Small intestine (tissue), 7 donors: ENCODE results near the gene FABP3. TPM values are rescaled to one million over a fixed set of nuclear protein-coding genes. Genes with fewer than 3 reads are reported as not detected.

ENCODE experiments used
- DNase-seq, 2 donors: peaks; one replicate each; pipeline versions ENCODE4 v3.0.0 to v3.0.0-alpha.2; 2013
- FAIRE-seq: peaks from 2 replicates; lab custom pipeline; 2012; peaks lifted over from hg19 to GRCh38; lab: Jason Lieb, UNC
- H3K27ac ChIP-seq, 3 donors: one replicate each; pipeline ENCODE4 v1.5.1; 2013; ENCODE audit warnings: low read length in 2 of 3, mild to moderate bottlenecking in 2 of 3, control low read depth in 1 of 3, inconsistent platforms in 1 of 3, low read depth in 1 of 3, moderate library complexity in 1 of 3
- H3K27me3 ChIP-seq, 3 donors: one replicate each; pipeline ENCODE4 v1.6.1; 2013; ENCODE audit warnings: low read length in 3 of 3, inconsistent platforms in 1 of 3; ENCODE audit not compliant: control insufficient read depth in 3 of 3, insufficient read depth in 3 of 3
- H3K36me3 ChIP-seq, 3 donors: one replicate each; pipeline ENCODE4 v1.6.1; 2013; ENCODE audit warnings: low read length in 3 of 3, inconsistent platforms in 1 of 3, low read depth in 1 of 3, mild to moderate bottlenecking in 1 of 3, moderate library complexity in 1 of 3; ENCODE audit not compliant: control insufficient read depth in 3 of 3, insufficient read depth in 2 of 3
- H3K4me1 ChIP-seq, 3 donors: one replicate each; pipeline ENCODE4 v1.6.1; 2013; ENCODE audit warnings: low read length in 2 of 3, inconsistent platforms in 1 of 3, low read depth in 1 of 3, mild to moderate bottlenecking in 1 of 3, moderate library complexity in 1 of 3; ENCODE audit not compliant: control insufficient read depth in 3 of 3, insufficient read depth in 2 of 3
- H3K4me3 ChIP-seq, 3 donors: one replicate each; pipeline ENCODE4 v1.5.1; 2013; ENCODE audit warnings: low read length in 3 of 3, control low read depth in 1 of 3, inconsistent platforms in 1 of 3, low read depth in 1 of 3, mild to moderate bottlenecking in 1 of 3, moderate library complexity in 1 of 3
- H3K9me3 ChIP-seq, 2 donors: one replicate each; pipeline ENCODE4 v1.6.1; 2013; ENCODE audit warnings: low read depth in 1 of 2, low read length in 1 of 2; ENCODE audit not compliant: control insufficient read depth in 2 of 2, insufficient read depth in 1 of 2
- WGBS, 3 donors: extraction: QIAGEN DNeasy Blood & Tissue Kit; methylation state at CpG; one replicate each; pipeline ENCODE4 v1.1.7; 2013; 5-methylcytosine and 5-hydroxymethylcytosine counted together
- polyA plus RNA-seq, 4 donors: library from polyadenylated mRNA; stranded (reverse) in 3 of 4; unstranded in 1 of 4; fragments of 200-250 nt in 3 of 4; fragments of 120-200 nt in 1 of 4; gene quantifications; one replicate each; pipeline versions ENCODE4 v1.2.1 to v1.2.3, GENCODE V29; 2013
- donor health status: healthy with polysubstance abuse.
- donor health status: control.
- donor health status: control.
- donor health status: Bipolar disorder and iron deficiency.
- donor health status: healthy.

Gene FABP3
- polyA plus RNA-seq, 4 donors, result 10.7 to 63.8 (median 20.2) TPM

- Histone ChIP-seq H3K9me3 (no peaks in the 10 kb centered on the region), H3K4me1 (peaks cover 0 to 17% (median 0%) of the 10 kb centered on the region in 3 donors), H3K36me3 (peaks cover 0 to 3% (median 0%) of the 10 kb centered on the region in 3 donors), H3K27me3 (no peaks in the 10 kb centered on the region), H3K4me3 (no peak overlapping the region), H3K27ac (no peak overlapping the region)
- FAIRE-seq (no peak), DNase-seq (no peak)
- WGBS, 3 donors, result 83 to 92% (median 87%) methylated on average over 3 of the region's 3 CpGs
These were observed 9.6 kb upstream of the FABP3 start for GRCh38 chr1:31382379-31382989.

GRCh38 chr1:31381394-31382294 is 8.8 kb upstream of the FABP3 start:
- 68 to 82% (median 72%) methylated on average over 6 of the region's 6 CpGs for WGBS, 3 donors
- DNase-seq, result no peak
- no peak for FAIRE-seq

GRCh38 chr1:31380181-31380580 is 7.3 kb upstream of the FABP3 start:
- Histone ChIP-seq H3K27me3 (no peaks in the 10 kb centered on the region), H3K4me1 (peaks cover 0 to 34% (median 2%) of the 10 kb centered on the region in 3 donors), H3K36me3 (peaks cover 0 to 3% (median 0%) of the 10 kb centered on the region in 3 donors), H3K27ac (no peak overlapping the region), H3K9me3 (no peaks in the 10 kb centered on the region), H3K4me3 (no peak overlapping the region)
- WGBS, 3 donors, result 81 to 92% (median 91%) methylated on average over 3 of the region's 3 CpGs
- DNase-seq, result no peak
- no peak for FAIRE-seq

More at GRCh38 chr1:31381394-31382294, 8.8 kb upstream of the FABP3 start:
- Histone ChIP-seq H3K9me3 (no peaks in the 10 kb centered on the region), H3K27me3 (no peaks in the 10 kb centered on the region), H3K4me3 (no peak overlapping the region), H3K4me1 (peaks cover 0 to 25% (median 2%) of the 10 kb centered on the region in 3 donors), H3K36me3 (peaks cover 0 to 3% (median 0%) of the 10 kb centered on the region in 3 donors), H3K27ac (no peak overlapping the region)

- Histone ChIP-seq H3K4me3 (no peak overlapping the region), H3K9me3 (no peaks in the 10 kb centered on the region), H3K27ac (no peak overlapping the region), H3K4me1 (peaks cover under 1 to 53% (median 2%) of the 10 kb centered on the region in 3 donors), H3K36me3 (peaks cover 0 to 3% (median 0%) of the 10 kb centered on the region in 3 donors), H3K27me3 (no peaks in the 10 kb centered on the region)
- FAIRE-seq (no peak), DNase-seq (no peak)
These were observed 5.1 kb upstream of the FABP3 start for GRCh38 chr1:31378001-31378400.

GRCh38 chr1:31377364-31377863 is 4.5 kb upstream of the FABP3 start:
- Histone ChIP-seq H3K4me3 (no peak overlapping the region), H3K9me3 (no peaks in the 10 kb centered on the region), H3K27ac (no peak overlapping the region), H3K27me3 (no peaks in the 10 kb centered on the region), H3K4me1 (peaks cover 2 to 59% (median 5%) of the 10 kb centered on the region in 3 donors), H3K36me3 (peaks cover 0 to 3% (median 0%) of the 10 kb centered on the region in 3 donors)
- 39 to 69% (median 39%) methylated on average over 3 of the region's 3 CpGs for WGBS, 3 donors
- FAIRE-seq (no peak), DNase-seq (no peak)

- H3K4me3 ChIP-seq, result no peak overlapping the region
- no peaks in the 10 kb centered on the region for H3K9me3 ChIP-seq
- no peaks in the 10 kb centered on the region for H3K27me3 ChIP-seq
- 57 to 62% (median 57%) methylated on average over 8 of the region's 8 CpGs for WGBS, 3 donors
- no peak for FAIRE-seq
- peaks cover 0 to 3% (median 0%) of the 10 kb centered on the region in 3 donors for H3K36me3 ChIP-seq
- DNase-seq, result peak in 1 of 2 donors; percentile 38
- H3K4me1 ChIP-seq, result peaks cover 2 to 62% (median 6%) of the 10 kb centered on the region in 3 donors
- peak overlapping the region in 1 of 3 donors; percentile 31 for H3K27ac ChIP-seq
These were observed 3.7 kb upstream of the FABP3 start for GRCh38 chr1:31376375-31377134.

GRCh38 chr1:31374511-31375196 is 1.8 kb upstream of the FABP3 start:
- H3K36me3 ChIP-seq, result no peaks in the 10 kb centered on the region
- DNase-seq, result peak in 1 of 2 donors; percentile 35
- WGBS, 3 donors, result 73 to 75% (median 73%) methylated on average over 7 of the region's 7 CpGs
- peaks cover 6 to 78% (median 11%) of the 10 kb centered on the region in 3 donors for H3K4me1 ChIP-seq
- H3K27ac ChIP-seq, result peak overlapping the region in 1 of 3 donors; percentile 97
- no peak for FAIRE-seq
- no peaks in the 10 kb centered on the region for H3K9me3 ChIP-seq
- no peak overlapping the region for H3K4me3 ChIP-seq
- H3K27me3 ChIP-seq, result no peaks in the 10 kb centered on the region
